IMR-90 (cell line): ENCODE results near the gene SRSF3. TPM values are rescaled to one million over a fixed set of nuclear protein-coding genes. Genes with fewer than 3 reads are reported as not detected.

Experiments
- ATAC-seq: fragments of 200-7000 bp; cut with Tn5 transposase; 2 replicates; pipeline ENCODE4 v1.9.1; 2020; ENCODE audit warnings: low read depth, mild to moderate bottlenecking, moderate library complexity
- BruUV-seq: library from RNA; stranded (reverse); fragments of 400-500 nt; replicated peaks from 2 replicates; lab custom pipeline; 2021; lab: Mats Ljungman, UMichigan
- CTCF ChIA-PET: fragments of 300-600 bp; formaldehyde crosslinking; extraction: SDS; loops from one replicate; lab custom pipeline; 2021; ENCODE audit warnings: antibody characterized with exemption; lab: Yijun Ruan, JAX
- POLR2A ChIA-PET: fragments of 300-600 bp; sonication (Branson Sonifier 250); formaldehyde crosslinking; loops from one replicate; lab custom pipeline; 2022; ENCODE audit warnings: antibody characterized with exemption; ENCODE audit not compliant: unreplicated experiment; lab: Charles Lee
- DNase-seq: peaks from one replicate; pipeline ENCODE4 v3.0.0; 2013
- H2AFZ ChIP-seq: replicated peaks from 2 replicates; pipeline ENCODE3; 2013; ENCODE audit warnings: low read length, mild to moderate bottlenecking; ENCODE audit not compliant: poor library complexity
- H2AK5ac ChIP-seq: 2 replicates; pipeline ENCODE4 v1.6.1; 2013; ENCODE audit warnings: low read depth, low read length, inconsistent platforms
- H2AK9ac ChIP-seq: replicated peaks from 2 replicates; pipeline ENCODE3; 2013; ENCODE audit warnings: mild to moderate bottlenecking, low read depth, low read length, moderate library complexity; ENCODE audit not compliant: poor library complexity
- H2BK120ac ChIP-seq: 2 replicates; pipeline ENCODE4 v1.6.1; 2013; ENCODE audit warnings: low read depth, low read length, inconsistent platforms
- H2BK15ac ChIP-seq: 3 replicates; pipeline ENCODE4 v1.6.1; 2013; ENCODE audit warnings: low read depth, low read length, inconsistent platforms
- H2BK20ac ChIP-seq: 2 replicates; pipeline ENCODE4 v1.6.1; 2013; ENCODE audit warnings: low read depth, mild to moderate bottlenecking, inconsistent platforms, low read length, moderate library complexity
- H2BK5ac ChIP-seq: 2 replicates; pipeline ENCODE4 v1.6.1; 2013; ENCODE audit warnings: mild to moderate bottlenecking, low read depth, low read length, inconsistent platforms; ENCODE audit not compliant: poor library complexity, severe bottlenecking
- H3K14ac ChIP-seq: replicated peaks from 2 replicates; pipeline ENCODE4 v1.6.1; 2013; ENCODE audit warnings: low read depth, low read length, inconsistent platforms
- H3K18ac ChIP-seq: 2 replicates; pipeline ENCODE4 v1.6.1; 2013; ENCODE audit warnings: low read depth, low read length, control low read depth
- H3K23ac ChIP-seq: 2 replicates; pipeline ENCODE4 v1.6.1; 2013; ENCODE audit warnings: low read depth, low read length, inconsistent platforms
- H3K27ac ChIP-seq: 2 replicates; pipeline ENCODE4 v1.5.1; 2013; ENCODE audit warnings: mild to moderate bottlenecking, control low read depth, low read length; ENCODE audit not compliant: insufficient read depth
- H3K27me3 ChIP-seq: 2 replicates; pipeline ENCODE4 v1.6.1; 2013; ENCODE audit warnings: low read length; ENCODE audit not compliant: control insufficient read depth, insufficient read depth
- H3K36me3 ChIP-seq: 2 replicates; pipeline ENCODE4 v1.6.1; 2013; ENCODE audit warnings: low read length, mixed read lengths; ENCODE audit not compliant: control insufficient read depth, insufficient read depth
- H3K4ac ChIP-seq: 2 replicates; pipeline ENCODE4 v1.6.1; 2013; ENCODE audit warnings: low read depth, low read length, inconsistent platforms
- H3K4me1 ChIP-seq: 2 replicates; pipeline ENCODE4 v1.6.1; 2013; ENCODE audit warnings: low read length, mixed read lengths; ENCODE audit not compliant: control insufficient read depth, insufficient read depth
- H3K4me2 ChIP-seq: 2 replicates; pipeline ENCODE4 v1.6.1; 2013; ENCODE audit warnings: low read depth, mild to moderate bottlenecking, control low read depth, low read length, moderate library complexity
- H3K4me3 ChIP-seq: 2 replicates; pipeline ENCODE4 v1.5.1; 2013; ENCODE audit warnings: low read depth, mild to moderate bottlenecking, control low read depth, low read length, moderate library complexity; ENCODE audit not compliant: insufficient read depth
- H3K56ac ChIP-seq: 2 replicates; pipeline ENCODE4 v1.6.1; 2013; ENCODE audit warnings: low read length, inconsistent platforms; ENCODE audit not compliant: insufficient read depth; ENCODE audit errors: extremely low read depth
- H3K79me1 ChIP-seq, 2 experiments: 2 replicates each; pipeline ENCODE4 v1.6.1; 2013; ENCODE audit warnings: low read length in 2 of 2, inconsistent platforms in 1 of 2, low read depth in 1 of 2
- H3K9ac ChIP-seq: 2 replicates; pipeline ENCODE4 v1.6.1; 2013; ENCODE audit warnings: low read depth, low read length, control low read depth
- H3K9me1 ChIP-seq: 2 replicates; pipeline ENCODE4 v1.6.1; 2013; ENCODE audit warnings: low read length, inconsistent platforms; ENCODE audit not compliant: insufficient read depth
- H3K9me3 ChIP-seq: 2 replicates; pipeline ENCODE4 v1.6.1; 2013; ENCODE audit warnings: low read length; ENCODE audit not compliant: control insufficient read depth, insufficient read depth
- H4K20me1 ChIP-seq: 2 replicates; pipeline ENCODE4 v1.6.1; 2013; ENCODE audit warnings: low read length, inconsistent platforms; ENCODE audit not compliant: insufficient read depth
- H4K5ac ChIP-seq: 2 replicates; pipeline ENCODE4 v1.6.1; 2013; ENCODE audit warnings: mild to moderate bottlenecking, low read depth, low read length, control low read depth
- H4K8ac ChIP-seq, 2 experiments: 2 replicates each; pipeline ENCODE4 v1.6.1; 2013; ENCODE audit warnings: low read depth in 2 of 2, low read length in 2 of 2, control low read depth in 1 of 2, inconsistent platforms in 1 of 2
- H4K91ac ChIP-seq: 2 replicates; pipeline ENCODE4 v1.6.1; 2013; ENCODE audit warnings: low read depth, low read length, inconsistent platforms; ENCODE audit not compliant: insufficient read depth
- RFX5 ChIP-seq: IDR thresholded peaks from 2 replicates; pipeline ENCODE4 v1.8.0; 2012; ENCODE audit warnings: low read depth, mild to moderate bottlenecking, low read length, moderate library complexity
- SMC3 ChIP-seq: fragments of 150-350 bp; IDR thresholded peaks from 2 replicates; pipeline ENCODE4 v1.6.1; 2016; ENCODE audit warnings: low read depth, mild to moderate bottlenecking, antibody characterized with exemption, low read length, moderate library complexity
- WGBS, 2 experiments: methylation state at CpG; one replicate each; pipeline versions ENCODE4 v1.1.5 to v1.1.7; 2013; ENCODE audit warnings: missing lambda C conversion rate in 2 of 2; ENCODE audit not compliant: insufficient read length in 1 of 2; ENCODE audit errors: extremely low coverage in 2 of 2; 5-methylcytosine and 5-hydroxymethylcytosine counted together
- dilution Hi-C: fragments of 300-500 bp; cut with HindIII; formaldehyde crosslinking; loops from one replicate; pipeline ENCODE4 v1.14.3; 2018; ENCODE audit warnings: low sequenced_read_pairs; ENCODE audit not compliant: unreplicated experiment
- in situ Hi-C: fragments of 300-500 bp; cut with MboI; formaldehyde crosslinking; loops from 3 replicates; pipeline ENCODE4 v1.14.3; 2019; ENCODE audit warnings: low sequenced_read_pairs, inconsistent platforms, mixed read lengths
- intact Hi-C: fragments of 100-400 bp; cut with micrococcal nuclease; formaldehyde crosslinking; loops from 2 replicates; pipeline ENCODE4 v1.10.0; 2022
- polyA plus RNA-seq, 3 experiments: library from polyadenylated mRNA; depleted of rRNA; stranded (reverse); fragments of >200 nt; gene quantifications; 2 replicates each; pipeline ENCODE4 v1.2.3, GENCODE V29; 2012; ENCODE audit warnings: low replicate concordance in 1 of 3
- total RNA-seq: library from RNA; depleted of rRNA; stranded (reverse); fragments of >200 nt; gene quantifications from 2 replicates; pipeline ENCODE4 v1.2.3, GENCODE V29; 2012

Gene SRSF3
- total and polyA plus RNA-seq, 2 of the 4 experiments (the other 2 are of a cell fraction), result 237 to 297 TPM

- ATAC-seq (no peak), DNase-seq (no peak)
- H2BK5ac ChIP-seq, result no peak overlapping the region
- no peak overlapping the region for H4K8ac ChIP-seq
- no peak for TF ChIP-seq RFX5
- TF ChIP-seq SMC3, result no peak
- intact Hi-C loops (loop anchor here (10.0 kb wide), 1 partner anchor 388 kb away; no protein-coding TSS in a partner anchor), dilution Hi-C loops (no loop called here), in situ Hi-C loops (no loop called here)
- no peaks in the 10 kb centered on the region for H3K9me3 ChIP-seq
- H3K36me3 ChIP-seq, result no peaks in the 10 kb centered on the region
- H4K91ac ChIP-seq, result no peak overlapping the region
- H2BK120ac ChIP-seq, result peak overlapping the region; percentile 14; the same call in 1 of the 2 replicates
- H3K27me3 ChIP-seq, result no peaks in the 10 kb centered on the region
- H3K4ac ChIP-seq, result 0 out of 2 replicates have a peak overlapping the region, but pooled peaks have one; percentile 57
- H4K5ac ChIP-seq, result no peak overlapping the region
- no peak overlapping the region for H3K4me3 ChIP-seq
- no peak overlapping the region for H3K23ac ChIP-seq
- H4K20me1 ChIP-seq, result peaks cover 24% of the 10 kb centered on the region; the same call in 1 of the 2 replicates
- no peak overlapping the region; the same call in 2 of the 3 replicates for H2BK15ac ChIP-seq
- no peak overlapping the region for H3K27ac ChIP-seq
- no peak overlapping the region for H2AFZ ChIP-seq
- H3K4me1 ChIP-seq, result peaks cover 13% of the 10 kb centered on the region
- H2AK5ac ChIP-seq, result peak overlapping the region; percentile 60
- peaks cover 0 to 35% of the 10 kb centered on the region in 2 experiments; a peak in 2 of 4 replicates for H3K79me1 ChIP-seq
- peaks cover 12% of the 10 kb centered on the region for H3K9me1 ChIP-seq
- H3K14ac ChIP-seq, result no peak overlapping the region
- H2BK20ac ChIP-seq, result no peak overlapping the region; the same call in 1 of the 2 replicates
- H3K9ac ChIP-seq, result no peak overlapping the region
- no peak overlapping the region for H3K56ac ChIP-seq
- CTCF ChIA-PET, result no interaction called here
- H3K4me2 ChIP-seq, result no peak overlapping the region
- WGBS, 2 experiments, result 95% methylated on average over 4 of the region's 5 CpGs; no CpG with 5 or more reads in 1 of the 2 experiments
- H3K18ac ChIP-seq, result no peak overlapping the region
- POLR2A ChIA-PET, result interaction anchor here (1.3 kb wide), 1 partner anchor 51 kb away, joined by 4 read pairs; the partner anchor contains the start of gene CDKN1A
- H2AK9ac ChIP-seq, result no peak overlapping the region
- BruUV-seq, result no TSS peak
Measured at GRCh38 chr6:36627141-36627540, 33.0 kb downstream of the SRSF3 start.
